ENCODE data around the gene ZNF729.
"Not testable (repeated sequence)": the region's sequence is repeated elsewhere in the genome, so short reads cannot be mapped to it uniquely, and the experiment has no call there.

ZNF729 gene

GRCh38 chr19:22286151-22286810 is at the start of gene ZNF729:
Gene ZNF729 (plus strand): TSS chr19:22286441. CDS start chr19:22286526, 85 bp downstream.
- DNase-seq (ENCODE audit: low spot score), result no peak

- no peak for DNase-seq (ENCODE audit: low spot score)
These were observed 29.4 kb upstream of the ZNF729 start for GRCh38 chr19:22256856-22257255.

DNA sequence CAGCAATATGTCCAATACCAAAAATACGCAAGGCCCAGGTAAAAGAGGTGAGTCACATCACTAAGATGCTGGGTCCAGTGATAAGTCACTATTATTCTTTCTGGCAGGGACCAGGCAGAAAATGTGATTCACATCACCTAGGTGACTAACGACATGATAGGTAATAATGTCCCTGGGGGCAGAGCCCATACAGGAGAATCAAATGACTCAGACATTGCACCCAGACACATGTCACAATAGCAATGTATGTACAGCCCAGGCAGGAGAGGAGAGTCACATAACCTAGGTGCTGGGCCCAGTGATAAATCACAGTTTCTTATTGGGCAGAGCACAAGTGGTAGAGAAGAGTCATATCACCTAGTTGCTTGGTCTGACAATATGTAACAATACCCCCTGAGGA is 28.9 kb upstream of the ZNF729 start:
- DNase-seq (ENCODE audit: low spot score), result no peak

- DNase-seq (ENCODE audit: low spot score), result no peak
These were observed 28.3 kb upstream of the ZNF729 start for GRCh38 chr19:22257916-22258315.

GRCh38 chr19:22260499-22260898 is 25.7 kb upstream of the ZNF729 start:
- DNase-seq (ENCODE audit: low spot score), result no peak

GRCh38 chr19:22261596-22261995 is 24.6 kb upstream of the ZNF729 start:
- DNase-seq (ENCODE audit: low spot score), result no peak

GRCh38 chr19:22263121-22263520 is 23.1 kb upstream of the ZNF729 start:
- no peak for DNase-seq (ENCODE audit: low spot score)

GRCh38 chr19:22321554-22321953 is 35.3 kb downstream of the ZNF729 start:
- not testable (repeated sequence) for DNase-seq (ENCODE audit: low spot score)

- no peak for DNase-seq (ENCODE audit: low spot score)
These were observed 40.0 kb downstream of the ZNF729 start for GRCh38 chr19:22326219-22326618.

- DNase-seq (ENCODE audit: low spot score), result no peak
These were observed 41.1 kb downstream of the ZNF729 start for GRCh38 chr19:22327321-22327720.

DNA sequence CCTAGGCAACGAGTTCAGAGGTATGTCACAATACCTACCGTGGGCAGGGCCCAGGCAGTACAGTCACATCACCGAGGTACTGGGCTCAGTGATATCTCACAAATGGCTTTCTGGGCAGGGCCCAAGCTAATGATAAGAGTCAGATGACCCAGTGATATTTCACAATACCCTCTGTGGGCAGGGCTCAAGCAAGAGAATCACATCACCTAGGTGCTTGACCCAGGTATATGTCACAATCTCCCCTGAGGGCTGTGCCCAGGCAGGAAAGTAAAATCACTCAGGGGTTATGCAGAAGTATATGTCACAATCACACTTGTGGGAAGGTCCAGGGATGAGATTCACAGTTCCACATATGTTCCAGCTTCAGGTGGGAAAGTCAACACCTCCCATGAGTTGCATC is 45.3 kb downstream of the ZNF729 start:
- DNase-seq (ENCODE audit: low spot score), result no peak

- DNase-seq (ENCODE audit: low spot score), result no peak
These were observed 46.7 kb downstream of the ZNF729 start for GRCh38 chr19:22332924-22333323.

- DNase-seq (ENCODE audit: low spot score), result no peak
These were observed 49.5 kb downstream of the ZNF729 start for GRCh38 chr19:22335716-22336115.

GRCh38 chr19:22354665-22355064 is 68.4 kb downstream of the ZNF729 start:
- DNase-seq (ENCODE audit: low spot score), result no peak

All from LoVo (cell line).